HG03064 (cell line): ENCODE measurements around the gene STK32B.

Experiments
- ATAC-seq: cut with Tn5 transposase; IDR thresholded peaks from one replicate; pipeline ENCODE4 v1.9.1; 2021; ENCODE audit warnings: low read depth; ENCODE audit not compliant: unreplicated experiment

Gene STK32B

GRCh38 chr4:5461477-5461876 lies 410.2 kb downstream of the STK32B start:
- ATAC-seq = no peak

- ATAC-seq = no peak
Measured at GRCh38 chr4:5462254-5462835, 411.1 kb downstream of the STK32B start.

GRCh38 chr4:5462896-5463295 lies 411.6 kb downstream of the STK32B start:
- ATAC-seq = no peak

GRCh38 chr4:5463361-5463760 lies 412.1 kb downstream of the STK32B start:
- no peak for ATAC-seq

GRCh38 chr4:5463936-5464650 lies 412.8 kb downstream of the STK32B start:
- no peak for ATAC-seq

- ATAC-seq = no peak
Measured at GRCh38 chr4:5465529-5465928, 414.2 kb downstream of the STK32B start.

- ATAC-seq = no peak
Measured at GRCh38 chr4:5465956-5466355, 414.7 kb downstream of the STK32B start.

GRCh38 chr4:5467111-5467510 lies 415.8 kb downstream of the STK32B start:
- no peak for ATAC-seq

GRCh38 chr4:5469151-5469775 lies 418.0 kb downstream of the STK32B start:
- no peak for ATAC-seq

GRCh38 chr4:5469861-5470260 lies 418.6 kb downstream of the STK32B start:
- ATAC-seq = no peak

GRCh38 chr4:5470318-5471198 lies 419.3 kb downstream of the STK32B start:
- ATAC-seq = no peak

GRCh38 chr4:5471206-5471605 lies 419.9 kb downstream of the STK32B start:
- no peak for ATAC-seq

- ATAC-seq = no peak
Measured at GRCh38 chr4:5471691-5472090, 420.4 kb downstream of the STK32B start.

GRCh38 chr4:5472160-5472591 lies 420.9 kb downstream of the STK32B start:
- ATAC-seq = no peak

- ATAC-seq = no peak
Measured at GRCh38 chr4:5473125-5473524, 421.8 kb downstream of the STK32B start.

GRCh38 chr4:5474756-5475155 lies 423.5 kb downstream of the STK32B start:
- no peak for ATAC-seq

GRCh38 chr4:5477613-5478012 lies 426.3 kb downstream of the STK32B start:
- ATAC-seq = no peak

- no peak for ATAC-seq
Measured at GRCh38 chr4:5478169-5478568, 426.9 kb downstream of the STK32B start.

- no peak for ATAC-seq
Measured at GRCh38 chr4:5478697-5479096, 427.4 kb downstream of the STK32B start.

- ATAC-seq = no peak
Measured at GRCh38 chr4:5479518-5480060, 428.3 kb downstream of the STK32B start.

GRCh38 chr4:5488413-5488812 lies 437.1 kb downstream of the STK32B start:
- ATAC-seq = no peak
